ENCODE data around the gene MEX3C.

The MEX3C gene

GRCh38 chr18:51193621-51194287 is 3.7 kb downstream of the MEX3C start:
- H3K4me3 ChIP-seq (ENCODE audit: severe bottlenecking): peak overlapping the region; percentile 98
- no peak for TF ChIP-seq CTCF (IDR thresholded peaks at IDR 0.05; ENCODE audit: poor library complexity, severe bottlenecking)
- ATAC-seq (ENCODE audit: low read depth) (no peak), DNase-seq (ENCODE audit: low spot score) (no peak)
- H3K27me3 ChIP-seq (ENCODE audit: insufficient read depth, poor library complexity, severe bottlenecking): no peaks in the 10 kb centered on the region
- peaks cover 27% of the 10 kb centered on the region for H3K4me1 ChIP-seq (ENCODE audit: insufficient read depth, poor library complexity, severe bottlenecking)
- H3K27ac ChIP-seq (ENCODE audit: poor library complexity, severe bottlenecking): peak overlapping the region; percentile 88
- peaks cover 39% of the 10 kb centered on the region for H3K36me3 ChIP-seq (ENCODE audit: low read depth)
- no peaks in the 10 kb centered on the region for H3K9me3 ChIP-seq (ENCODE audit: severe bottlenecking)

- Histone ChIP-seq H3K4me3 (ENCODE audit: severe bottlenecking) (no peak overlapping the region), H3K27me3 (ENCODE audit: insufficient read depth, poor library complexity, severe bottlenecking) (no peaks in the 10 kb centered on the region), H3K36me3 (ENCODE audit: low read depth) (peaks cover 44% of the 10 kb centered on the region), H3K27ac (ENCODE audit: poor library complexity, severe bottlenecking) (no peak overlapping the region), H3K9me3 (ENCODE audit: severe bottlenecking) (no peaks in the 10 kb centered on the region), H3K4me1 (ENCODE audit: insufficient read depth, poor library complexity, severe bottlenecking) (peaks cover 27% of the 10 kb centered on the region)
- DNase-seq (ENCODE audit: low spot score) (no peak), ATAC-seq (ENCODE audit: low read depth) (no peak)
- TF ChIP-seq CTCF (IDR thresholded peaks at IDR 0.05; ENCODE audit: poor library complexity, severe bottlenecking): no peak
Observed at GRCh38 chr18:51192696-51193095, 4.8 kb downstream of the MEX3C start.

GRCh38 chr18:51192026-51192425 is 5.5 kb downstream of the MEX3C start:
- ATAC-seq (ENCODE audit: low read depth): no peak
- Histone ChIP-seq H3K4me3 (ENCODE audit: severe bottlenecking) (no peak overlapping the region), H3K27ac (ENCODE audit: poor library complexity, severe bottlenecking) (no peak overlapping the region), H3K36me3 (ENCODE audit: low read depth) (peaks cover 45% of the 10 kb centered on the region), H3K27me3 (ENCODE audit: insufficient read depth, poor library complexity, severe bottlenecking) (no peaks in the 10 kb centered on the region), H3K4me1 (ENCODE audit: insufficient read depth, poor library complexity, severe bottlenecking) (peaks cover 27% of the 10 kb centered on the region), H3K9me3 (ENCODE audit: severe bottlenecking) (no peaks in the 10 kb centered on the region)
- DNase-seq (ENCODE audit: low spot score): no peak
- no peak for TF ChIP-seq CTCF (IDR thresholded peaks at IDR 0.05; ENCODE audit: poor library complexity, severe bottlenecking)

GRCh38 chr18:51191128-51191717 is 6.3 kb downstream of the MEX3C start:
- peaks cover 27% of the 10 kb centered on the region for H3K4me1 ChIP-seq (ENCODE audit: insufficient read depth, poor library complexity, severe bottlenecking)
- ATAC-seq (ENCODE audit: low read depth) (no peak), DNase-seq (ENCODE audit: low spot score) (no peak)
- H3K36me3 ChIP-seq (ENCODE audit: low read depth): peaks cover 45% of the 10 kb centered on the region
- no peak overlapping the region for H3K4me3 ChIP-seq (ENCODE audit: severe bottlenecking)
- no peaks in the 10 kb centered on the region for H3K27me3 ChIP-seq (ENCODE audit: insufficient read depth, poor library complexity, severe bottlenecking)
- H3K9me3 ChIP-seq (ENCODE audit: severe bottlenecking): no peaks in the 10 kb centered on the region
- H3K27ac ChIP-seq (ENCODE audit: poor library complexity, severe bottlenecking): no peak overlapping the region
- TF ChIP-seq CTCF (IDR thresholded peaks at IDR 0.05; ENCODE audit: poor library complexity, severe bottlenecking): no peak

GRCh38 chr18:51190000-51190399 is 7.5 kb downstream of the MEX3C start:
- DNase-seq (ENCODE audit: low spot score) (no peak), ATAC-seq (ENCODE audit: low read depth) (no peak)
- Histone ChIP-seq H3K4me1 (ENCODE audit: insufficient read depth, poor library complexity, severe bottlenecking) (peaks cover 27% of the 10 kb centered on the region), H3K36me3 (ENCODE audit: low read depth) (peaks cover 55% of the 10 kb centered on the region), H3K4me3 (ENCODE audit: severe bottlenecking) (no peak overlapping the region), H3K27me3 (ENCODE audit: insufficient read depth, poor library complexity, severe bottlenecking) (no peaks in the 10 kb centered on the region), H3K9me3 (ENCODE audit: severe bottlenecking) (no peaks in the 10 kb centered on the region), H3K27ac (ENCODE audit: poor library complexity, severe bottlenecking) (no peak overlapping the region)
- TF ChIP-seq CTCF (IDR thresholded peaks at IDR 0.05; ENCODE audit: poor library complexity, severe bottlenecking): no peak
